Mucosa of descending colon (tissue), 3 donors: ENCODE results near the gene ITFG1. TPM values are rescaled to one million over a fixed set of nuclear protein-coding genes. Genes with fewer than 3 reads are reported as not detected.

Source experiments
- ATAC-seq: fragments of 200-7000 bp; cut with Tn5 transposase; one replicate; pipeline ENCODE4 v1.9.1; 2020; ENCODE audit warnings: mild to moderate bottlenecking, moderate library complexity
- DNase-seq, 3 donors: peaks; one replicate each; pipeline ENCODE4 v3.0.0-alpha.2; 2020
- H3K36me3 ChIP-seq: fragments of 200-600 bp; one replicate; pipeline ENCODE4 v1.8.0; 2021; ENCODE audit warnings: low read depth, mild to moderate bottlenecking
- H3K4me1 ChIP-seq: fragments of 200-600 bp; one replicate; pipeline ENCODE4 v1.8.0; 2021; ENCODE audit warnings: low read depth, mild to moderate bottlenecking
- H3K4me3 ChIP-seq: fragments of 200-600 bp; one replicate; pipeline ENCODE4 v1.8.0; 2021; ENCODE audit warnings: mild to moderate bottlenecking
- H3K9me3 ChIP-seq: fragments of 200-600 bp; one replicate; pipeline ENCODE4 v1.8.0; 2021; ENCODE audit warnings: mild to moderate bottlenecking
- CTCF ChIP-seq: fragments of 200-600 bp; IDR thresholded peaks from one replicate; pipeline ENCODE4 v1.8.0; 2022; ENCODE audit warnings: antibody characterized with exemption, mild to moderate bottlenecking
- intact Hi-C, 2 donors: fragments of 100-400 bp; cut with DNase I in 1 of 2; cut with micrococcal nuclease in 1 of 2; formaldehyde crosslinking; loops; one replicate each; pipeline versions ENCODE4 v1.11.0 to v1.11.1; 2022; cut with DNase I, micrococcal nuclease
- total RNA-seq, 3 donors: library from RNA; stranded (reverse); fragmentation: NEBNext Ultra II Directional in 2 of 3; extraction: Animal tissue kit (Norgen Biotek cat#: 25700) in 2 of 3; gene quantifications; one replicate each; pipeline versions ENCODE4 v1.2.1 to v1.2.4, GENCODE V29; 2021 to 2023
- donor health status: DM: no; HTN: no; CAD: no; lungs with moderate emphysema.
- donor health status: DM: no; HTN: no; CAD: no.
- donor health status: DM: no; HTN: yes; CAD: no.

Gene ITFG1
- total RNA-seq, 3 donors from 2014 or later = 53.7 to 82.7 (median 73.9) TPM

GRCh38 chr16:47284999-47285398 lies 175.9 kb downstream of the ITFG1 start:
- Histone ChIP-seq H3K4me3 (no peak overlapping the region), H3K4me1 (no peaks in the 10 kb centered on the region), H3K9me3 (peaks cover 7% of the 10 kb centered on the region), H3K36me3 (no peaks in the 10 kb centered on the region)
- ATAC-seq (no peak), DNase-seq (no peak)
- intact Hi-C loops = no loop called here
- no peak for TF ChIP-seq CTCF

GRCh38 chr16:47278306-47278970 lies 182.4 kb downstream of the ITFG1 start:
- intact Hi-C loops = no loop called here
- H3K36me3 ChIP-seq = no peaks in the 10 kb centered on the region
- TF ChIP-seq CTCF = no peak
- ATAC-seq (no peak), DNase-seq (no peak)
- no peaks in the 10 kb centered on the region for H3K9me3 ChIP-seq
- H3K4me1 ChIP-seq = no peaks in the 10 kb centered on the region
- no peak overlapping the region for H3K4me3 ChIP-seq

DNA sequence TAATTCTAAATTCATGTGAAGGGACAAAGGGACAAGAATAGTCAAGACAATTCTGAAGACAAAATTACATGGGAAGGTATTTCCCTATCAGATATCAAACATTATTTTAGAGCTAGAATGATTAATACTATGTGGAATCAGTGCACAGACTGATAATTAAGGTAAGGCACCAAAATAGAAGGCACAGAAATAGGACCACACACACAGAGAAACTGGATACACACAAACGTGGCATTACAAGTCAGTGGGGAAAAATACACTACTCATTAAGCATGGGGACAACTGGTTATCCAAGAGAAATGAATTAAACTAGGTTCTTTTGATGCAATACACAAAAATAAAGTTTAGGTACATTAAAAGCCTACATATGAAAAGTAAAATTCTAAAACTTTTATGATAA lies 184.3 kb downstream of the ITFG1 start:
- H3K36me3 ChIP-seq = no peaks in the 10 kb centered on the region
- DNase-seq (no peak), ATAC-seq (no peak)
- intact Hi-C loops = no loop called here
- no peaks in the 10 kb centered on the region for H3K4me1 ChIP-seq
- H3K4me3 ChIP-seq = no peak overlapping the region
- no peak for TF ChIP-seq CTCF
- H3K9me3 ChIP-seq = no peaks in the 10 kb centered on the region

DNA sequence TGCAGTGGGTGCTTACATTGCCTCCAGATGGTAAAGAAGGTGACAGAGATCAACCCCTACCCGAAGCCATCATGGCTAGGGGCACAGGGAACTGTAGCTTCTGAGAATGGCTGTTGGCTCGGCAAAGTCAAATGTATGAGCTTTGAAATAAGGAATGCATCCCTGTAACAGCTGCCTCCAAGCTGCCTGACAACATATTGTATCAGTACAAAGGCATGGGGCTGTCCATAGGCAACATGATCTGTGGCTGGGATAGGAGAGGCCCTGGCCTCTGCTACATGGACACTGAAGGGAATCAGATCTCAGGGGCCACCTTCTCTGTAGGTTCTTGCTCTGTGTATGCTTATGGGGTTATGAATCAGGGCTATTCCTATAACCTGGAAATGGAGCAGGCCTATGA lies 197.9 kb downstream of the ITFG1 start:
- DNase-seq = no peak

GRCh38 chr16:47260503-47260902 lies 200.4 kb downstream of the ITFG1 start:
- TF ChIP-seq CTCF = no peak
- H3K9me3 ChIP-seq = no peaks in the 10 kb centered on the region
- H3K4me1 ChIP-seq = no peaks in the 10 kb centered on the region
- no peak overlapping the region for H3K4me3 ChIP-seq
- intact Hi-C loops = no loop called here
- no peaks in the 10 kb centered on the region for H3K36me3 ChIP-seq
- ATAC-seq (no peak), DNase-seq (no peak)

More for the DNA sequence above, 197.9 kb downstream of the ITFG1 start:
- no peak overlapping the region for H3K4me3 ChIP-seq
- ATAC-seq = no peak
- no peaks in the 10 kb centered on the region for H3K36me3 ChIP-seq
- intact Hi-C loops = no loop called here
- no peaks in the 10 kb centered on the region for H3K4me1 ChIP-seq
- H3K9me3 ChIP-seq = no peaks in the 10 kb centered on the region
- no peak for TF ChIP-seq CTCF
